Smooth muscle cell (in vitro differentiated cells): ENCODE measurements around the gene IRF2BP1. TPM values are rescaled to one million over a fixed set of nuclear protein-coding genes. Genes with fewer than 3 reads are reported as not detected.
A peak's percentile ranks its signal among the peaks of the same experiment; 100 is the strongest.

Experiments
- DNase-seq: peaks from one replicate; lab custom pipeline; 2025; ENCODE audit not compliant: unreplicated experiment; lab: John Stamatoyannopoulos, UW
- H2AFZ ChIP-seq: fragments of 200-600 bp; sonication (generic); 2 replicates; pipeline ENCODE4 v1.6.0; 2016; ENCODE audit warnings: antibody characterized with exemption, low read depth, mild to moderate bottlenecking
- H3F3A ChIP-seq: fragments of 200-600 bp; sonication (generic); 2 replicates; pipeline ENCODE4 v1.6.0; 2017; ENCODE audit warnings: antibody characterized with exemption, low read depth
- H3K27ac ChIP-seq: fragments of 200-600 bp; sonication (generic); 2 replicates; pipeline ENCODE4 v1.5.1; 2016; ENCODE audit warnings: low read depth, mild to moderate bottlenecking
- H3K27me3 ChIP-seq: fragments of 200-600 bp; sonication (generic); 2 replicates; pipeline ENCODE4 v1.6.1; 2016; ENCODE audit warnings: low read depth, mild to moderate bottlenecking
- H3K36me3 ChIP-seq: fragments of 200-600 bp; sonication (generic); 2 replicates; pipeline ENCODE4 v1.5.1; 2016; ENCODE audit warnings: low read depth
- H3K4me1 ChIP-seq: fragments of 200-600 bp; sonication (generic); 2 replicates; pipeline ENCODE4 v1.5.1; 2016; ENCODE audit warnings: low read depth
- H3K4me2 ChIP-seq: fragments of 200-600 bp; sonication (generic); 2 replicates; pipeline ENCODE4 v1.6.0; 2016; ENCODE audit warnings: mild to moderate bottlenecking
- H3K4me3 ChIP-seq: fragments of 200-600 bp; sonication (generic); 2 replicates; pipeline ENCODE4 v1.5.1; 2016; ENCODE audit warnings: mild to moderate bottlenecking
- H3K79me2 ChIP-seq: fragments of 200-600 bp; sonication (generic); 2 replicates; pipeline ENCODE4 v1.6.0; 2016; ENCODE audit warnings: low read depth, mild to moderate bottlenecking
- H3K9ac ChIP-seq: fragments of 200-600 bp; sonication (generic); 2 replicates; pipeline ENCODE4 v1.6.0; 2016; ENCODE audit warnings: low read depth
- H3K9me3 ChIP-seq: fragments of 200-600 bp; sonication (generic); replicated peaks from 2 replicates; pipeline ENCODE4 v1.5.1; 2016; ENCODE audit warnings: low read depth
- H4K20me1 ChIP-seq: fragments of 200-600 bp; sonication (generic); 2 replicates; pipeline ENCODE4 v1.6.0; 2016; ENCODE audit warnings: low read depth
- WGBS: methylation state at CpG from one replicate; pipeline ENCODE4 v1.1.7; 2016; ENCODE audit warnings: low lambda C conversion rate; 5-methylcytosine and 5-hydroxymethylcytosine counted together
- polyA plus RNA-seq: library from polyadenylated mRNA; unstranded; fragments of >200 nt; fragmentation: Nextera tagmentation; extraction: Ambion mirVana; gene quantifications from 2 replicates; pipeline ENCODE4 v1.2.1, GENCODE V29; 2016
- total RNA-seq: library from RNA; depleted of rRNA; stranded (reverse); fragments of >200 nt; gene quantifications from 2 replicates; pipeline ENCODE4 v1.2.3, GENCODE V29; 2014
- TF ChIP-seq, protein P1 (sequence below): fragments of 200-600 bp; sonication (generic); IDR thresholded peaks from 2 replicates; pipeline ENCODE4 v1.5.1; 2017; ENCODE audit warnings: borderline replicate concordance, mild to moderate bottlenecking, antibody characterized with exemption; ENCODE audit not compliant: insufficient read depth, poor library complexity, severe bottlenecking

The IRF2BP1 gene
- total and polyA plus RNA-seq, 2 experiments from 2014 or later, result 12.9 to 19.0 TPM

DNA sequence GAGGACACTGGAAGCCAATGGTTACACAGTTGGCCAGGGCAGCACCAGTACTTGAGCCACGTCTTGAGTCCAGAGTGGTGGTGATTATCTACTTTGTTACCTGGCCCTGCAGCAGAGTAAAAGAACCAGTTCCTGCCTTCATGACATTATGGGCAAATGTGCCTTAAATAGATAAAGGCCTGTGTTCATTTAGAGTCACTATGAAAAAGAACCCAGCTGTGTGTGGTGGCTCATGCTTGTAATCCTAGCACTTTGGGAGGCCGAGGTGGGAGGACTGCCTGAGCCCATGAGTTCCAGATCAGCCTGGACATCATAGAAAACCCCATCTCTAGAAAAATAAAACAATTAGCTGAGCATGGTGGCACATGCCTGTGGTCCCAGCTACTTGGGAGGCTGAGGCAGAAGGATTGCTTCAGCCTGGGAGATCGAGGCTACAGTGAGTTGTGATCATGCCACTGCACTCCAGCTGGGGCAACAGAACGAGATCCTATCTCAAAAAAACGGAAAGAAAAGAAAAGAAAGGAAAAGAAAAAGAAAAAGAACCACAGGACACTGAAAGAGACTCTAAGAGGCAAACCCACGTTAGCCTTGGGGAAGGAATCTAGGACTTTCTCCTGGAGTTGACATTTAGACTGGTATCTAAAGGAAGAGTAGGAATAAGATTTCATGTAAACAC lies 3.4 kb upstream of the IRF2BP1 start:
- H2AFZ ChIP-seq, result no peak overlapping the region
- TF ChIP-seq, protein P1, sequence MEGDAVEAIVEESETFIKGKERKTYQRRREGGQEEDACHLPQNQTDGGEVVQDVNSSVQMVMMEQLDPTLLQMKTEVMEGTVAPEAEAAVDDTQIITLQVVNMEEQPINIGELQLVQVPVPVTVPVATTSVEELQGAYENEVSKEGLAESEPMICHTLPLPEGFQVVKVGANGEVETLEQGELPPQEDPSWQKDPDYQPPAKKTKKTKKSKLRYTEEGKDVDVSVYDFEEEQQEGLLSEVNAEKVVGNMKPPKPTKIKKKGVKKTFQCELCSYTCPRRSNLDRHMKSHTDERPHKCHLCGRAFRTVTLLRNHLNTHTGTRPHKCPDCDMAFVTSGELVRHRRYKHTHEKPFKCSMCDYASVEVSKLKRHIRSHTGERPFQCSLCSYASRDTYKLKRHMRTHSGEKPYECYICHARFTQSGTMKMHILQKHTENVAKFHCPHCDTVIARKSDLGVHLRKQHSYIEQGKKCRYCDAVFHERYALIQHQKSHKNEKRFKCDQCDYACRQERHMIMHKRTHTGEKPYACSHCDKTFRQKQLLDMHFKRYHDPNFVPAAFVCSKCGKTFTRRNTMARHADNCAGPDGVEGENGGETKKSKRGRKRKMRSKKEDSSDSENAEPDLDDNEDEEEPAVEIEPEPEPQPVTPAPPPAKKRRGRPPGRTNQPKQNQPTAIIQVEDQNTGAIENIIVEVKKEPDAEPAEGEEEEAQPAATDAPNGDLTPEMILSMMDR, result no peak
- no peaks in the 10 kb centered on the region for H3K27me3 ChIP-seq
- H4K20me1 ChIP-seq, result peaks cover 11% of the 10 kb centered on the region
- H3K4me1 ChIP-seq, result peaks cover 10% of the 10 kb centered on the region
- H3K4me3 ChIP-seq, result no peak overlapping the region
- no peak overlapping the region for H3K27ac ChIP-seq
- no peaks in the 10 kb centered on the region for H3K36me3 ChIP-seq
- 83% methylated on average over 6 of the region's 6 CpGs for WGBS
- peaks cover 10% of the 10 kb centered on the region for H3K79me2 ChIP-seq
- no peak for DNase-seq
- peaks cover 8% of the 10 kb centered on the region for H3F3A ChIP-seq
- no peak overlapping the region for H3K4me2 ChIP-seq
- no peaks in the 10 kb centered on the region for H3K9me3 ChIP-seq
- H3K9ac ChIP-seq, result no peak overlapping the region

DNA sequence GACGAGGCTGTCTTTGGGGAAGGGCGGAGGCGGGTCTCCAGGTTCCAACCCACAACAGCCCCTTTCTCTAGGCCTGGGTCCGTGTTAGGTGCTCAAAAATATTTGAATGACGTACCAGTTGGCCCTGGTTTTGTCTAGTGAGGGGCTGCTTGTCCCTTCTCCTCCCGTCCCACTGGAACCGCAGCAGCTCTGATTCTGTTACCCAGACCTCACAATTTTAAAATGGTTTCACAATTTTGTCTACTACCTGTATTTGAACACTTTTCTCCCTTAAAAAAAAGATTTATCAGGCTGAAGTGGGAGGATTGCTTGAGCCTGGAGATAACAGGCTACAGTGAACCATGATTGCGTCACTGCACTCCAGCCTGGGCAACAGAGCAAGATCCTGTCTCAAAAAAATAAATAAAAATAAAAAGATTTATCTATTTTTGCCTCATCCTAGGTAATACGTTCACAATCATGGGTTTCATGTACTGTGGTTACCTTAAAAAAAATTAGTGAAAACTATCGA lies 1.3 kb upstream of the IRF2BP1 start:
- 50% methylated on average over 10 of the region's 10 CpGs for WGBS

DNA sequence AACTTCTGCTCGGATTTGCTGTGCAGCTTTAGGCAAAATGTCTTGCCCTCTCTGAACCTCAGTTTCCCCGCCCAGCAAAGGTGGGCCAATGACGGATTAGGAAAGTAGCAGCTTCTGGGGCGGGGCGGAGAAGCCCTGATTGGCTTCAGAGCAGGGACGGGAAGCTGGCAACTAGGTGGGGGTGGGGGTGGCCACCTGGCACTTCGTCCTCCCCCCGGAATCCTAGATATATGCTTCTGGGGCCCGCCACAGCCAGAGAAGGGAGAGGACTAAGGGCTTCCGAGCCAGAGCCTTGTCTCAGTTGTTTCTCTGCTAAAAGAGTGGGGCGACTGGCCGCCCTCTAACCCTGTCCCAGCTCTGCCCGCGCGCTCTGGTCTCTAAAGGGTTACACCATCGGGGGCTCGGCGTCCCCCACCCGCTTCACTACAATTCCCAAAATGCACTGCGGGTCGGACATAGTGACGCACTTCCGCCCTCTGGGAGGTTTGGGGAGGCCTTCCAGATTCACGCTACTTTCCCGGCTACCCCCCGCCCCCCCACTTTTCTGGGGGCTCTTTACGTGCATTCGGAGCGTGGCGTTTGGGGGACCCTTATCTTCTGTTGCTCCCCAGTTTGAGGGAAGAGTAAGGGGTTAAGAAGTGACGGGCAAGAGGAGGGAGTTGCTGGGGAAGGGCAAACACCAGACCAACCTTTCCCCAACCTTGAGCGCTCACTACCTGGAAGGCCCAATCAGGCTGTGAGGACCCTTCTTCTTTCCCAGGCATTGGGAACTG lies 672 bp upstream of the IRF2BP1 start:
- TF ChIP-seq, protein P1, result no peak
- Histone ChIP-seq H3K27me3 (no peaks in the 10 kb centered on the region), H3K27ac (peak overlapping the region; percentile 97), H3K4me1 (peaks cover 20% of the 10 kb centered on the region), H3K4me3 (peak overlapping the region; percentile 67), H3K36me3 (no peaks in the 10 kb centered on the region), H4K20me1 (peaks cover 23% of the 10 kb centered on the region), H3K79me2 (peaks cover 18% of the 10 kb centered on the region), H3K9ac (peak overlapping the region; percentile 97), H3K4me2 (peak overlapping the region; percentile 89), H2AFZ (peak overlapping the region; percentile 95), H3F3A (peaks cover 8% of the 10 kb centered on the region), H3K9me3 (no peaks in the 10 kb centered on the region)
- DNase-seq, result peak; percentile 82
- WGBS, result under 1% methylated on average over 32 of the region's 32 CpGs

More for the DNA sequence above, 1.3 kb upstream of the IRF2BP1 start:
- H3K9me3 ChIP-seq, result no peaks in the 10 kb centered on the region
- no peaks in the 10 kb centered on the region for H3K27me3 ChIP-seq
- H4K20me1 ChIP-seq, result peaks cover 23% of the 10 kb centered on the region
- H3K4me1 ChIP-seq, result peaks cover 19% of the 10 kb centered on the region
- H3K79me2 ChIP-seq, result peaks cover 18% of the 10 kb centered on the region
- peak overlapping the region; percentile 67 for H3K4me3 ChIP-seq
- H3F3A ChIP-seq, result peaks cover 8% of the 10 kb centered on the region
- peak overlapping the region; percentile 89 for H3K4me2 ChIP-seq
- DNase-seq, result no peak
- H3K36me3 ChIP-seq, result no peaks in the 10 kb centered on the region
- H3K27ac ChIP-seq, result peak overlapping the region; percentile 97
- H3K9ac ChIP-seq, result peak overlapping the region; percentile 97
- TF ChIP-seq, protein P1, result no peak
- peak overlapping the region; percentile 95 for H2AFZ ChIP-seq
